Right lobe of liver (tissue), 4 donors: Measurements from ENCODE around the gene PDZD7.

Experiments used
- POLR2A ChIP-seq: fragments of 450-650 bp; IDR thresholded peaks from one replicate; pipeline ENCODE4 v1.6.1; 2017; ENCODE audit warnings: antibody characterized with exemption, mild to moderate bottlenecking
- TF ChIP-seq, protein P1 (sequence below), 4 donors: fragments of 200-600 bp in 3 of 4; fragments of 450-650 bp in 1 of 4; IDR thresholded peaks; one replicate each; pipeline versions ENCODE4 v1.5.1 to v1.8.0; 2016 to 2022; ENCODE audit warnings: antibody characterized with exemption in 4 of 4, mild to moderate bottlenecking in 2 of 4
- donor health status: DM: no; HTN: no; CAD: no.
- donor health status: DM: no; HTN: no; CAD: no.
- donor health status: DM: no; HTN: yes; CAD: no.

DNA sequence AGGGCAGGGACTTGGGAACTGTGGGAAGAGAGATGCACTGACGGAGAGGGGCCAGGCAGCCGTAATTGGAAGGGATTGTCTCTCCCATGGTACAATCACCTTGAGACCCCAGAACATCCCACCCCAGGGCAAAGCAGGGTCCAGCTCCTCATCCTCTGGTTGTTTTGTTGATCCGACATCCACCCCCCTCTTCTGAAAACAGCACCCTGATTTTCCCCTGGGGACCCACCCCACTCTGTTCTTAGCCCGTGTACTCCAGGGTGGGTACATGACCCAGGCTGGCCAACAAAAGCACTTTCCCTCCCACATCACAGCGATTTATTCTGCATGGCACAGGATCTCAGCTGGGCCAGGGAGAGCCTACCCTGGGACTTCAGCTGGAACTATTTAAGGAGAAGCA, 14.1 kb downstream of the PDZD7 start:
- TF ChIP-seq, protein P1, sequence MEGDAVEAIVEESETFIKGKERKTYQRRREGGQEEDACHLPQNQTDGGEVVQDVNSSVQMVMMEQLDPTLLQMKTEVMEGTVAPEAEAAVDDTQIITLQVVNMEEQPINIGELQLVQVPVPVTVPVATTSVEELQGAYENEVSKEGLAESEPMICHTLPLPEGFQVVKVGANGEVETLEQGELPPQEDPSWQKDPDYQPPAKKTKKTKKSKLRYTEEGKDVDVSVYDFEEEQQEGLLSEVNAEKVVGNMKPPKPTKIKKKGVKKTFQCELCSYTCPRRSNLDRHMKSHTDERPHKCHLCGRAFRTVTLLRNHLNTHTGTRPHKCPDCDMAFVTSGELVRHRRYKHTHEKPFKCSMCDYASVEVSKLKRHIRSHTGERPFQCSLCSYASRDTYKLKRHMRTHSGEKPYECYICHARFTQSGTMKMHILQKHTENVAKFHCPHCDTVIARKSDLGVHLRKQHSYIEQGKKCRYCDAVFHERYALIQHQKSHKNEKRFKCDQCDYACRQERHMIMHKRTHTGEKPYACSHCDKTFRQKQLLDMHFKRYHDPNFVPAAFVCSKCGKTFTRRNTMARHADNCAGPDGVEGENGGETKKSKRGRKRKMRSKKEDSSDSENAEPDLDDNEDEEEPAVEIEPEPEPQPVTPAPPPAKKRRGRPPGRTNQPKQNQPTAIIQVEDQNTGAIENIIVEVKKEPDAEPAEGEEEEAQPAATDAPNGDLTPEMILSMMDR (IDR thresholded peaks at IDR 0.05), result no peak
- no peak for TF ChIP-seq POLR2A
